ACHN (cell line): Measurements from ENCODE around the gene LENEP.

ENCODE experiments used
- DNase-seq: peaks from one replicate; pipeline ENCODE4 v3.0.0-alpha.2; 2015
- in situ Hi-C: cut with HindIII; loops from 2 replicates; pipeline ENCODE4 v1.10.0; 2017; ENCODE audit warnings: low sequenced_read_pairs, low pct_ligation_motif_present, low pct_unique_long_range_greater_than_20kb

The LENEP gene

DNA sequence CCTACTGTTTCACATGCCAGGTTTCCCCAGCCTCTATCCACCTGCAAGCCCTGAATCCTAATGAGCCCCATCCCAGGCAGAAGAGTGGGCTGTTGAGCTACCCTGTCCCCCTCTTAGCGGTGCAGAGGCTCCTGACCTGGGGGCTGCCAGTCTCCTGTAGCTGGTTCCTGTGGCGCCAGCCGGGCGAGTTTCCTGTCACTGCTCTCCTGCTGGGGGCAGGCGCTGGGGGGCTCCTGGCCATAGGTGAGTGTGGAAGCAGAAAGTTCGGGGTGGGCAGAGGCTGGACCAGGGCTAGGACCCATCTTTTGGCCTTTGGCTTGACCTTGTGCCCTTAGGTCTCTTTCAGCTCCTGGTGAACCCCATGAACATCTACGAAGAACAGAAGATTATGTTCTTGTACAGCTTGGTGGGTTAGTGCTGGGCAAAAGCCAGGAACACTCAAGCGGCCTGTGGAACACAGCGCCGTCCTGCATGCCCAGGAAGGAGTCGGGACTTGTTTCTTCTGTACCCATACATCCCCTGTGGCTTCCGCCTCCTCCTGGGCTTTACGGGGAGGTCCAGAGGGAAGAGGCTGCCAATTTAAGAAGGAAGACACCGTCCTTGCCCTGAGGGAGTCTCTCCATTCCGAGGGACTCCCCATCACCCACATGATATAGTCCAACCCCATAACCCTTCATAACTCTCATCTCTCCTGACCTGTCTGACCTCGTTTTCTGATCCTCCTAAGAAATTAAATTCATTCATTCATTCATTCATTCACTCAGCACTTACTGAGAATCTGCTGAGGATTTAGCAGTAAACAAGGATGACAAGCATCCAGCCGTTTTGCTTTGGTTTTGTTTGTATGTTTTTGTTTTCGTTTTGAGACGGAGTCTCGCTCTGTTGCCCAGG, 41.2 kb downstream of the LENEP start:
- in situ Hi-C loops: no loop called here
- DNase-seq: no peak

DNA sequence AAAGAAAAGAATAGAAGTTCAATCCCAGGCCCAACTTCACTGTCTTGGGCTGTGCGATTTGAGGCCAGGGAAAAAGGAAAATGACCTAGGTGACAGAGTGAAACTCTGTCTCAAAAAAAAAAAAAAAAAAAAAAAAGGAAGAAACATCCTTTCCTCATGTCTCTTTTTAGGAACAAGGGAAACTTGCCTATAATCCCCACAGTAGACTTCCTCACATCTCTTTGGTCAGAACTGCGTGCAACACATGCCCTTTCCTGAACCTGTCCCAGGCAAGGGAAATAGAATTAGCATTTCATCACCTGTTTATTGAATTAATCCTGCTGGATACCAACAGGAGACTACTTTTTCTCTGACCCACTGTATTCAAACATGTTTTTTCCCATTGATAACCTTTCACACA, 42.5 kb downstream of the LENEP start:
- in situ Hi-C loops: no loop called here
- no peak for DNase-seq

- in situ Hi-C loops: no loop called here
- DNase-seq: no peak
Measured at GRCh38 chr1:155037043-155037442, 43.7 kb downstream of the LENEP start.

- in situ Hi-C loops: no loop called here
- no peak for DNase-seq
Measured at GRCh38 chr1:155037851-155038441, 44.6 kb downstream of the LENEP start.

DNA sequence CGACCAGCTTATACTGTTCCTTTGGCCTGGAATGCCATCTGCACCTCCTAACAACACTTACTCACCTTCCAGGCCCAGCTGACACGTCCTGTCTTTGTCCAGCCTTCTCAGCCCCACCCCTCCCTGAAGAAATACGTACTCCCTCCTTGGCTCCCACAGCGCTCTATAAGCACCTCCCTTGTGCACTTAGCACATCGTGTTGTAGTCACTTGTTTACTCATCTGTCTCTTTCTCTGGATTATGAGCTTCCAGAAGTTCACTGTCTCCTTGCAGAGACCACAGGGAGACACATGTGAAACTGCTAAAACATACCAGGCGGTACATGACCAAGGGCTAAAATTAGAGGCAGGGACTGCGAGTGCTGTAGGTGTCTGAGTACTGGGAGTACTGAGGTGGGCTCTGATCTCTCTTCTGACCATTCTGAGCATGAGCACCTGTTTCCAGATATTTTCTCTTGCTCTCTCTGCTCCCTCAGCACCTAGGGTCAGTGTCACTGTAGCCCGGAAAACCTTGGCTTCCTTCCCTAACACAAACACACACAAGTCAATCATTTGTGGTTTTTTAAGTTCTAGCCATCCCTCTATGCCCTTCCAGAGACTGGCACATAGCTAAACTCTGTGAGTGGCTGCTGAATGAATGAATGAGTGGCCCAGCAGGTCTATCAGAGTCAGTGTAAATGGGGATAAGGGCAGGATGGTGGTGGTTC, 45.4 kb downstream of the LENEP start:
- in situ Hi-C loops: no loop called here
- no peak for DNase-seq

- DNase-seq: no peak
- in situ Hi-C loops: no loop called here
Measured at GRCh38 chr1:155039308-155039669, 45.9 kb downstream of the LENEP start.

DNA sequence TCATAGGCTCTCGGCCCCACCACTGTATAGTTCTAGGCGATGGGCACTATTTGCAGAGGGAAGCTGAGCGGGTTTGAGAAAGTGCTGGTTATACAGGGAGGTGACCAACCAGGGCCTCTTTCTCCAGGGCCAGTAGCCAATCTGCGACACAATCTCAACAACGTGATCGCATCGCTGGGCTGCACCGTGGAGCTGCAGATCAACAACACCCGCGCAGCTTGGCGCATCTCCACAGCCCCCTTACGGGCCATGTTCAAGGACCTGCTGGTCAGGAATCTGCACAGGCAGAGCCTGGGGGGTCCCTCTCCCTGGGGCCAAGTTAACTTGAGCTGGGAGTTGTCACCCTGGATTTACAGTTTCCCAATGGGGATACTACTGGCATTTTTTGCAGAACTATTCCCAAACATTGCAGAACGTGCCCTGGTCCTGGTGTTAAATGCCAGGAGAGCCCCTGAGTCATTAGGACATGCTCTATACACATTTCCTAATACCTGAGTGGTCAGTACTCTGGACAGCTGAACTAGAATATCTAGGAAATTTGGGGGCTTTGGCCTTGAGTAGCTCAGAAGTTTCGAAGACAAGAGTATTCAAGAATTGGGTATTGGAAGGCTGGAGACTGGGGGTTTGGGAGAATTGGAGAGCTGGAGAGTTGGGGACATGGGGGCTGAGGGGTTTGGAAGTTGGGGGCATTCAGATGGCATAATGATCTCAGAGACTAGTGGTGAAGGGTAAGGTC, 47.1 kb downstream of the LENEP start:
- in situ Hi-C loops: no loop called here
- no peak for DNase-seq

DNA sequence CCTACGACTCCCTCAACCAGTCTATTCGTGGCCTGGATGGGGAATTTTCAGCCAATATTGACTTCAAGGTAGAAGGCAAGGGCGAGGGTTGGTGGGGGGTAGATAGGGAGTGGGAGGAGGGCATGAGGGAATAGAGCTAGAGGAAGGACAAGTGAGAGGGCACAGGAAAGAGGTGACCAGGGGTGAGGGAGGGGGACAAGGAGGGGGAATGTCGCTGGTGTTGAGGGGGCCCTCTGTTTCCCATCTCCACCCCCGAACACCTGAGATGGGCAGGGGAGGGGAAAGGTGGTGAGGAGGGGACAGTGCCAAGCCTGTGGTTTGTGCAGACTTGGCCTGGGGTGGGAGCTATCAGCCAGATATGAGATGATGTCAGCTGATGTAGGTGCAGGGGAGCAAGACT, 49.4 kb downstream of the LENEP start:
- in situ Hi-C loops: no loop called here

GRCh38 chr1:155043301-155043702, 49.9 kb downstream of the LENEP start:
- DNase-seq: no peak
- in situ Hi-C loops: no loop called here

More for the DNA sequence above, 49.4 kb downstream of the LENEP start:
- no peak for DNase-seq

- in situ Hi-C loops: no loop called here
- no peak for DNase-seq
Measured at GRCh38 chr1:155043793-155044192, 50.4 kb downstream of the LENEP start.
